Tibial nerve (tissue), 4 donors: Measurements from ENCODE around the gene MLEC. TPM values are rescaled to one million over a fixed set of nuclear protein-coding genes. Genes with fewer than 3 reads are reported as not detected.

Experiments used
- DNase-seq, 2 donors: peaks; one replicate each; pipeline ENCODE4 v3.0.0-alpha.2; 2019; ENCODE audit warnings: low spot score in 2 of 2
- H3K27ac ChIP-seq, 4 donors: fragments of 200-600 bp; sonication (generic) in 3 of 4; one replicate each; pipeline ENCODE4 v1.5.1; 2017 to 2019; ENCODE audit warnings: mild to moderate bottlenecking in 1 of 4
- H3K27me3 ChIP-seq, 2 donors: fragments of 200-600 bp; sonication (generic) in 1 of 2; one replicate each; pipeline versions ENCODE4 v1.5.1 to v1.6.0; 2017 to 2019
- H3K36me3 ChIP-seq, 3 donors: fragments of 200-600 bp; sonication (generic); one replicate each; pipeline ENCODE4 v1.5.1; 2018 to 2019
- H3K4me1 ChIP-seq, 4 donors: fragments of 200-600 bp; sonication (generic) in 3 of 4; one replicate each; pipeline ENCODE4 v1.5.1; 2017 to 2019
- H3K4me3 ChIP-seq, 4 donors: fragments of 200-600 bp; sonication (generic) in 3 of 4; one replicate each; pipeline ENCODE4 v1.5.1; 2017 to 2019; ENCODE audit warnings: mild to moderate bottlenecking in 1 of 4, moderate library complexity in 1 of 4
- H3K9me3 ChIP-seq, 4 donors: fragments of 200-600 bp; sonication (generic) in 3 of 4; one replicate each; pipeline ENCODE4 v1.5.1; 2017 to 2019
- CTCF ChIP-seq, 5 experiments: fragments of 200-600 bp in 3 of 5; fragments of 450-650 bp in 2 of 5; sonication (generic) in 3 of 5; IDR thresholded peaks; one replicate each; pipeline ENCODE4 v1.5.1; 2016 to 2019; ENCODE audit warnings: antibody characterized with exemption in 5 of 5, mild to moderate bottlenecking in 3 of 5, moderate library complexity in 2 of 5
- EP300 ChIP-seq, 2 donors: sonication (generic); formaldehyde crosslinking; IDR thresholded peaks; one replicate each; pipeline ENCODE4 v1.6.1; 2017; ENCODE audit warnings: antibody characterized with exemption in 2 of 2, mild to moderate bottlenecking in 1 of 2
- POLR2A ChIP-seq, 2 donors: fragments of 450-650 bp; IDR thresholded peaks; one replicate each; pipeline ENCODE4 v1.6.1; 2017; ENCODE audit warnings: antibody characterized with exemption in 2 of 2, mild to moderate bottlenecking in 2 of 2, moderate library complexity in 2 of 2
- WGBS, 2 donors: methylation state at CpG; one replicate each; pipeline ENCODE4 v1.1.5; 2018; 5-methylcytosine and 5-hydroxymethylcytosine counted together
- total RNA-seq, 4 donors: library from RNA; depleted of rRNA; stranded (reverse); fragments of >200 nt; gene quantifications; one replicate each; pipeline ENCODE4 v1.1.0, GENCODE V29; 2016

Gene MLEC
- total RNA-seq, 4 donors from 2014 or later, result 42.6 to 67.8 (median 58.6) TPM

- H3K36me3 ChIP-seq, result peaks cover 0 to 37% (median 0%) of the 10 kb centered on the region in 3 donors
- H3K27ac ChIP-seq, result no peak overlapping the region
- no peak for DNase-seq
- H3K9me3 ChIP-seq, result no peaks in the 10 kb centered on the region
- WGBS, 2 donors, result 77 to 78% methylated on average over 27 to 30 of the region's 33 CpGs
- no peak for TF ChIP-seq EP300 (IDR thresholded peaks at IDR 0.05)
- TF ChIP-seq POLR2A (IDR thresholded peaks at IDR 0.05), result no peak
- no peak for TF ChIP-seq CTCF (IDR thresholded peaks at IDR 0.05)
- H3K4me1 ChIP-seq, result no peaks in the 10 kb centered on the region
- H3K27me3 ChIP-seq, result no peaks in the 10 kb centered on the region
- H3K4me3 ChIP-seq, result no peak overlapping the region
These were observed 54.8 kb downstream of the MLEC start for GRCh38 chr12:120741476-120742421.

GRCh38 chr12:120744922-120745493, 58.1 kb downstream of the MLEC start:
- Histone ChIP-seq H3K9me3 (no peaks in the 10 kb centered on the region), H3K27me3 (no peaks in the 10 kb centered on the region), H3K4me3 (no peak overlapping the region), H3K4me1 (no peaks in the 10 kb centered on the region), H3K27ac (no peak overlapping the region), H3K36me3 (peaks cover 0 to 5% (median 0%) of the 10 kb centered on the region in 3 donors)
- WGBS, 2 donors, result 87 to 88% methylated on average over 15 of the region's 15 CpGs
- TF ChIP-seq CTCF (IDR thresholded peaks at IDR 0.05) (no peak), POLR2A (IDR thresholded peaks at IDR 0.05) (no peak), EP300 (IDR thresholded peaks at IDR 0.05) (no peak)
- DNase-seq, result no peak

GRCh38 chr12:120748242-120748641, 61.3 kb downstream of the MLEC start:
- no peak for TF ChIP-seq CTCF (IDR thresholded peaks at IDR 0.05)
- TF ChIP-seq EP300 (IDR thresholded peaks at IDR 0.05), result no peak
- WGBS, 2 donors, result 89 to 90% methylated on average over 7 of the region's 7 CpGs
- no peaks in the 10 kb centered on the region for H3K4me1 ChIP-seq
- no peak overlapping the region for H3K4me3 ChIP-seq
- H3K27ac ChIP-seq, result no peak overlapping the region
- H3K36me3 ChIP-seq, result no peaks in the 10 kb centered on the region
- DNase-seq, result no peak
- no peaks in the 10 kb centered on the region for H3K9me3 ChIP-seq
- H3K27me3 ChIP-seq, result no peaks in the 10 kb centered on the region

GRCh38 chr12:120749256-120749655, 62.3 kb downstream of the MLEC start:
- WGBS, 2 donors, result 76 to 79% methylated on average over 5 of the region's 5 CpGs
- Histone ChIP-seq H3K36me3 (no peaks in the 10 kb centered on the region), H3K4me1 (no peaks in the 10 kb centered on the region), H3K4me3 (no peak overlapping the region), H3K27me3 (no peaks in the 10 kb centered on the region), H3K9me3 (no peaks in the 10 kb centered on the region), H3K27ac (no peak overlapping the region)
- no peak for TF ChIP-seq CTCF (IDR thresholded peaks at IDR 0.05)
- TF ChIP-seq POLR2A (IDR thresholded peaks at IDR 0.05), result no peak
- TF ChIP-seq EP300 (IDR thresholded peaks at IDR 0.05), result no peak
- DNase-seq, result no peak

- no peak for DNase-seq
- TF ChIP-seq CTCF (IDR thresholded peaks at IDR 0.05) (no peak), POLR2A (IDR thresholded peaks at IDR 0.05) (no peak), EP300 (IDR thresholded peaks at IDR 0.05) (no peak)
- Histone ChIP-seq H3K4me3 (no peak overlapping the region), H3K36me3 (no peaks in the 10 kb centered on the region), H3K27ac (no peak overlapping the region), H3K4me1 (no peaks in the 10 kb centered on the region), H3K9me3 (peaks cover 0 to 8% (median 0%) of the 10 kb centered on the region in 4 donors), H3K27me3 (no peaks in the 10 kb centered on the region)
- WGBS, 2 donors, result 95 to 96% methylated on average over 5 of the region's 5 CpGs
These were observed 63.9 kb downstream of the MLEC start for GRCh38 chr12:120750806-120751205.
